ENCODE results near the gene FABP7. TPM values are rescaled to one million over a fixed set of nuclear protein-coding genes. Genes with fewer than 3 reads are reported as not detected.

Gene FABP7
- total and polyA plus RNA-seq, 2 of the 13 experiments (the other 11 are each of a cell fraction or from before 2014, with no cell fraction given), result not detected

DNA sequence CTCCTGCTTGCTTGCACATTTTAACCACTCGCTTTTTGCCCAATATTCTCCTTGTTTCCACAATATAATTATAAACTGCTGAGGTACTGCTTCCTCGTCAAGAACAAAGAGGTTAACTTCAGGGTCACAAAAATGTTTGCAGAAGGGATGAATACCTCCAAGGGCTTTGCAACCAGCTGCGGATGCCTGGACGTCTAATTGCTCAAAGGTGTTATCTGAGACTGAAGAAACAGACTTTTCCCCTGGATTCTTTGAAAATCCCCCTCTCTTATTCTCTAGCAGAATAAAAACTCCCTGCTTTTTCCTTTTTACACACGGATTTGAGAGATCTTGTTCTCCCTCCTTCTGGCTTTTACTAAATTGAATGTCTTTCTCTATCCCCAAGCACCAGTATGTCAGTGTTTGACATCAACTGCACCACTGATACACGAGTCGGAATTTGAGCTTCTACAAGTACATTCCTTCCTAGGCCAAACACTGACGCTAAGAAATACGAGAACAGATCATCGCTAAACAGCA, 9.2 kb downstream of the FABP7 start (continued):
- TF ChIP-seq, protein P1, sequence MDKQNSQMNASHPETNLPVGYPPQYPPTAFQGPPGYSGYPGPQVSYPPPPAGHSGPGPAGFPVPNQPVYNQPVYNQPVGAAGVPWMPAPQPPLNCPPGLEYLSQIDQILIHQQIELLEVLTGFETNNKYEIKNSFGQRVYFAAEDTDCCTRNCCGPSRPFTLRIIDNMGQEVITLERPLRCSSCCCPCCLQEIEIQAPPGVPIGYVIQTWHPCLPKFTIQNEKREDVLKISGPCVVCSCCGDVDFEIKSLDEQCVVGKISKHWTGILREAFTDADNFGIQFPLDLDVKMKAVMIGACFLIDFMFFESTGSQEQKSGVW (CRISPR knock-in tag; IDR thresholded peaks at IDR 0.05; ENCODE audit: borderline replicate concordance), result 0 out of 2 replicates have a peak, but pooled peaks have one; percentile 64
- peak; percentile 10; the same call in 1 of the 2 replicates for TF ChIP-seq PHF21A (CRISPR knock-in tag; IDR thresholded peaks at IDR 0.05)

DNA sequence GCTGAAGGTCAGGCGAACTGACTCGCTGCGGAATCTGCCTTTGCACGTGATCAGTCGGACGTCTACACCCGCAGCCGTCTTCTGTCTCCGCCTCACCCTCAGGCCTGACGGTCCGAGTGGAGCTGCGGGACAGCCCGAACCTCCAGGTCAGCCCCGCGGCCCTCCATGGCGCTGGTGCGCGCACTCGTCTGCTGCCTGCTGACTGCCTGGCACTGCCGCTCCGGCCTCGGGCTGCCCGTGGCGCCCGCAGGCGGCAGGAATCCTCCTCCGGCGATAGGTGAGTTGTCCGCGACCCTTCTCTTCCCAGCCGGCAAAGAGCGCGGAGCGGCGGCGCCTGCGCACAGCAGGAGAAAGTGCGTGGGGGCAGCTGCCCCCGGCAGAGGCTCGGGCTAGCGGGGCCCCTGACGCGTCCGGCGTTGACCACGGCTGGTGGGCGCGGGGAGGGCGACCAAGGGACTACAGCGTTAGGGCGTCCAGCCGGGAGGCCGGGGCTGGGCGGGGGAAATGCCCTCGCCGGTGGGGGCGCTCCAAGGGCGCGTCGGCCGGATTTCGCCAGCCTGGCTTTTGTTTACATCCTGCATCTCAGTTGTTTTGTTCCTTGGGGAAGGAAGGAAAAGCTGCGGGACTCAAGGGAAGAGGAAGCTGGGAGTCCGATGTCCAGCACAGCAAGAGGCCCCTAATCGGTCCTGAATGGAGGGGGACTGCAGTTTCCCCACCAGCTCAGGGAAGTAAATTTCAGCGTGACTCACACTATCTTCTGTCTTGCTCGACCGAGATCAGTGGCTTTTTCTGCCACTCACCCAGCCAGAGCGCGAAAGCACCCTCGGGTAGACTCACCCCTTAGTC, 9.9 kb downstream of the FABP7 start, which contains the start of gene SMPDL3A:
TSS of gene SMPDL3A (plus strand) at position 77 of the 846 bp plus-strand sequence. CDS start at position 166, 89 bp downstream.
- peak within 1 kb of the TSS; percentile 91 for H3K27ac ChIP-seq (ENCODE audit: extremely low read length, insufficient read depth, low read length)
- peak within 1 kb of the TSS; percentile 73 to 95 (median 77) for H3K4me3 ChIP-seq (replicated peaks in 1 of 3; ENCODE audit: insufficient read depth in 1 of 3, low read depth in 2 of 3, low read length in 3 of 3)
- ChIA-PET POLR2A (interaction anchor here (0.8 to 7.1 kb wide), 15 partner anchors 8 to 390 kb away, joined by 3 to 177 read pairs (median 4); partner anchors contain the start of genes FABP7, HSF2 and SERINC1), CTCF (ENCODE audit: low intra/inter-chr PET ratio, low total read pairs) (interaction anchor here (1.3 to 3.3 kb wide), 4 partner anchors 9 to 50 kb away, joined by 4 to 13 read pairs (median 8); no protein-coding TSS in a partner anchor)
- under 1% methylated on average over 13 of the region's 71 CpGs for WGBS (ENCODE audit: low lambda C conversion rate)
- in situ Hi-C loops (cut with HindIII; ENCODE audit: extremely low pct_ligation_motif_present, low pct_unique_long_range_greater_than_20kb), result loop anchor here (5.0 kb wide), 1 partner anchor 48 kb away; no protein-coding TSS in a partner anchor
- H3K79me2 ChIP-seq (ENCODE audit: insufficient read depth, low read length), result no peaks in the 10 kb centered on the region
- H3K27me3 ChIP-seq (ENCODE audit: control insufficient read depth in 1 of 2, insufficient read depth in 2 of 2, low read length in 2 of 2), result no peaks in the 10 kb centered on the region; a peak in 1 of 5 replicates
- H4K20me1 ChIP-seq (ENCODE audit: insufficient read depth, low read length), result no peaks in the 10 kb centered on the region
- no TSS peak for BruUV-seq (replicated peaks)
- ATAC-seq, result peak; percentile 88
- peak; percentile 37 for FAIRE-seq
- H2AFZ ChIP-seq (ENCODE audit: low read length), result peak within 1 kb of the TSS; percentile 79
- peak within 1 kb of the TSS; percentile 98 for H3K4me2 ChIP-seq (ENCODE audit: low read depth, low read length)
- H3K9me3 ChIP-seq (ENCODE audit: low read length), result no peaks in the 10 kb centered on the region
- H3K4me1 ChIP-seq (ENCODE audit: insufficient read depth, low read length), result peaks cover 44% of the 10 kb centered on the region
- intact Hi-C loops (cut with micrococcal nuclease; ENCODE audit: unreplicated experiment), result loop anchor here (1.0 to 5.0 kb wide), 4 partner anchors 9 to 317 kb away; partner anchors contain the start of gene SERINC1
- DNase-seq (ENCODE audit: low spot score), result peak; percentile 76
- H3K36me3 ChIP-seq (replicated peaks in 1 of 2; ENCODE audit: control insufficient read depth in 1 of 2, insufficient read depth in 2 of 2, low read length in 2 of 2), result no peaks in the 10 kb centered on the region
- H3K9ac ChIP-seq (ENCODE audit: insufficient read depth, low read depth, low read length), result peak within 1 kb of the TSS; percentile 91
- TF ChIP-seq FOXK2 (IDR thresholded peaks at IDR 0.05) (no peak), ZNF775 (CRISPR knock-in tag; IDR thresholded peaks at IDR 0.05; ENCODE audit: borderline replicate concordance) (peak; percentile 85; the same call in 1 of the 2 replicates), GABPB1 (CRISPR knock-in tag; IDR thresholded peaks at IDR 0.05) (peak; percentile 90)
- TF ChIP-seq, protein P2, sequence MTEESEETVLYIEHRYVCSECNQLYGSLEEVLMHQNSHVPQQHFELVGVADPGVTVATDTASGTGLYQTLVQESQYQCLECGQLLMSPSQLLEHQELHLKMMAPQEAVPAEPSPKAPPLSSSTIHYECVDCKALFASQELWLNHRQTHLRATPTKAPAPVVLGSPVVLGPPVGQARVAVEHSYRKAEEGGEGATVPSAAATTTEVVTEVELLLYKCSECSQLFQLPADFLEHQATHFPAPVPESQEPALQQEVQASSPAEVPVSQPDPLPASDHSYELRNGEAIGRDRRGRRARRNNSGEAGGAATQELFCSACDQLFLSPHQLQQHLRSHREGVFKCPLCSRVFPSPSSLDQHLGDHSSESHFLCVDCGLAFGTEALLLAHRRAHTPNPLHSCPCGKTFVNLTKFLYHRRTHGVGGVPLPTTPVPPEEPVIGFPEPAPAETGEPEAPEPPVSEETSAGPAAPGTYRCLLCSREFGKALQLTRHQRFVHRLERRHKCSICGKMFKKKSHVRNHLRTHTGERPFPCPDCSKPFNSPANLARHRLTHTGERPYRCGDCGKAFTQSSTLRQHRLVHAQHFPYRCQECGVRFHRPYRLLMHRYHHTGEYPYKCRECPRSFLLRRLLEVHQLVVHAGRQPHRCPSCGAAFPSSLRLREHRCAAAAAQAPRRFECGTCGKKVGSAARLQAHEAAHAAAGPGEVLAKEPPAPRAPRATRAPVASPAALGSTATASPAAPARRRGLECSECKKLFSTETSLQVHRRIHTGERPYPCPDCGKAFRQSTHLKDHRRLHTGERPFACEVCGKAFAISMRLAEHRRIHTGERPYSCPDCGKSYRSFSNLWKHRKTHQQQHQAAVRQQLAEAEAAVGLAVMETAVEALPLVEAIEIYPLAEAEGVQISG (CRISPR knock-in tag; IDR thresholded peaks at IDR 0.05), result peak; percentile 86
- TF ChIP-seq, protein P3, sequence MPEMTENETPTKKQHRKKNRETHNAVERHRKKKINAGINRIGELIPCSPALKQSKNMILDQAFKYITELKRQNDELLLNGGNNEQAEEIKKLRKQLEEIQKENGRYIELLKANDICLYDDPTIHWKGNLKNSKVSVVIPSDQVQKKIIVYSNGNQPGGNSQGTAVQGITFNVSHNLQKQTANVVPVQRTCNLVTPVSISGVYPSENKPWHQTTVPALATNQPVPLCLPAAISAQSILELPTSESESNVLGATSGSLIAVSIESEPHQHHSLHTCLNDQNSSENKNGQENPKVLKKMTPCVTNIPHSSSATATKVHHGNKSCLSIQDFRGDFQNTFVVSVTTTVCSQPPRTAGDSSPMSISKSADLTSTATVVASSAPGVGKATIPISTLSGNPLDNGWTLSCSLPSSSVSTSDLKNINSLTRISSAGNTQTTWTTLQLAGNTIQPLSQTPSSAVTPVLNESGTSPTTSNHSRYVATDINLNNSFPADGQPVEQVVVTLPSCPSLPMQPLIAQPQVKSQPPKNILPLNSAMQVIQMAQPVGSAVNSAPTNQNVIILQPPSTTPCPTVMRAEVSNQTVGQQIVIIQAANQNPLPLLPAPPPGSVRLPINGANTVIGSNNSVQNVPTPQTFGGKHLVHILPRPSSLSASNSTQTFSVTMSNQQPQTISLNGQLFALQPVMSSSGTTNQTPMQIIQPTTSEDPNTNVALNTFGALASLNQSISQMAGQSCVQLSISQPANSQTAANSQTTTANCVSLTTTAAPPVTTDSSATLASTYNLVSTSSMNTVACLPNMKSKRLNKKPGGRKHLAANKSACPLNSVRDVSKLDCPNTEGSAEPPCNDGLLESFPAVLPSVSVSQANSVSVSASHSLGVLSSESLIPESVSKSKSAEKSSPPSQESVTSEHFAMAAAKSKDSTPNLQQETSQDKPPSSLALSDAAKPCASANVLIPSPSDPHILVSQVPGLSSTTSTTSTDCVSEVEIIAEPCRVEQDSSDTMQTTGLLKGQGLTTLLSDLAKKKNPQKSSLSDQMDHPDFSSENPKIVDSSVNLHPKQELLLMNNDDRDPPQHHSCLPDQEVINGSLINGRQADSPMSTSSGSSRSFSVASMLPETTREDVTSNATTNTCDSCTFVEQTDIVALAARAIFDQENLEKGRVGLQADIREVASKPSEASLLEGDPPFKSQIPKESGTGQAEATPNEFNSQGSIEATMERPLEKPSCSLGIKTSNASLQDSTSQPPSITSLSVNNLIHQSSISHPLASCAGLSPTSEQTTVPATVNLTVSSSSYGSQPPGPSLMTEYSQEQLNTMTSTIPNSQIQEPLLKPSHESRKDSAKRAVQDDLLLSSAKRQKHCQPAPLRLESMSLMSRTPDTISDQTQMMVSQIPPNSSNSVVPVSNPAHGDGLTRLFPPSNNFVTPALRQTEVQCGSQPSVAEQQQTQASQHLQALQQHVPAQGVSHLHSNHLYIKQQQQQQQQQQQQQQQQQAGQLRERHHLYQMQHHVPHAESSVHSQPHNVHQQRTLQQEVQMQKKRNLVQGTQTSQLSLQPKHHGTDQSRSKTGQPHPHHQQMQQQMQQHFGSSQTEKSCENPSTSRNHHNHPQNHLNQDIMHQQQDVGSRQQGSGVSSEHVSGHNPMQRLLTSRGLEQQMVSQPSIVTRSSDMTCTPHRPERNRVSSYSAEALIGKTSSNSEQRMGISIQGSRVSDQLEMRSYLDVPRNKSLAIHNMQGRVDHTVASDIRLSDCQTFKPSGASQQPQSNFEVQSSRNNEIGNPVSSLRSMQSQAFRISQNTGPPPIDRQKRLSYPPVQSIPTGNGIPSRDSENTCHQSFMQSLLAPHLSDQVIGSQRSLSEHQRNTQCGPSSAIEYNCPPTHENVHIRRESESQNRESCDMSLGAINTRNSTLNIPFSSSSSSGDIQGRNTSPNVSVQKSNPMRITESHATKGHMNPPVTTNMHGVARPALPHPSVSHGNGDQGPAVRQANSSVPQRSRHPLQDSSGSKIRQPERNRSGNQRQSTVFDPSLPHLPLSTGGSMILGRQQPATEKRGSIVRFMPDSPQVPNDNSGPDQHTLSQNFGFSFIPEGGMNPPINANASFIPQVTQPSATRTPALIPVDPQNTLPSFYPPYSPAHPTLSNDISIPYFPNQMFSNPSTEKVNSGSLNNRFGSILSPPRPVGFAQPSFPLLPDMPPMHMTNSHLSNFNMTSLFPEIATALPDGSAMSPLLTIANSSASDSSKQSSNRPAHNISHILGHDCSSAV (CRISPR knock-in tag; IDR thresholded peaks at IDR 0.05; ENCODE audit: borderline replicate concordance), result peak; percentile 95; the same call in 1 of the 2 replicates
